ENCODE results near the gene NOL9.

Gene NOL9

DNA sequence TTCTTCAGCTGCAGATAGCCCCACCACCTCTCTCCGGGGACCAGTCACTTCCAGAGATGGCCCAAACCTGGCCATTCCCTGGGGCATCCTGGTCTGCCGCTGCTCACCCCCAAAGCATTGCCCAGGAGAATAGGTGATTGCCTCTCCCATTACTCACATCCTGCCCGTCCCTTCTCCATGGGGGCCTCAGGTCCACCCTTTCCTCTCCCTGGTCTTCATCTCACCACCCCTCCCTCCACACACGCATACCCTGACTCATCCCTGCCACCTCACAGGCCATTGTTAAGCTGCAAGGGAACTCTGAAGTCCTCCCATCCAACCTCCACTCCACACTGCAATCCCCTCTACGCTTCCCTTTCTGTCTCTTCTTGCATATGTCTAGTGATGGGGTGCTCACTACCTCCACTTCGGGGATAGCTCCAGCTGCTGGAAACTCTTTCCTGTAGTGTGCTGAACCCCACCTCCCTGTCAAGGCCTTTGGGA lies 62.8 kb downstream of the NOL9 start, which contains the start of gene PLEKHG5:
PLEKHG5 (minus strand) TSS at position 188 of the 483 bp plus-strand sequence. CDS start 14,096 bp downstream, outside the sequence.
- H3K27ac ChIP-seq (ENCODE audit: low read depth, low read length) = no peak within 1 kb of the TSS
- H3K27me3 ChIP-seq (ENCODE audit: control insufficient read depth, insufficient read depth, low read length) = no peaks in the 10 kb centered on the region
- no peaks in the 10 kb centered on the region for H3K4me1 ChIP-seq (ENCODE audit: control insufficient read depth, insufficient read depth, low read length)
- H3K4me3 ChIP-seq (ENCODE audit: low read length) = peak within 1 kb of the TSS; percentile 77
- H3K36me3 ChIP-seq (ENCODE audit: control insufficient read depth, insufficient read depth, low read length) = no peaks in the 10 kb centered on the region
- H3K9ac ChIP-seq (ENCODE audit: low read length) = no peak within 1 kb of the TSS

DNA sequence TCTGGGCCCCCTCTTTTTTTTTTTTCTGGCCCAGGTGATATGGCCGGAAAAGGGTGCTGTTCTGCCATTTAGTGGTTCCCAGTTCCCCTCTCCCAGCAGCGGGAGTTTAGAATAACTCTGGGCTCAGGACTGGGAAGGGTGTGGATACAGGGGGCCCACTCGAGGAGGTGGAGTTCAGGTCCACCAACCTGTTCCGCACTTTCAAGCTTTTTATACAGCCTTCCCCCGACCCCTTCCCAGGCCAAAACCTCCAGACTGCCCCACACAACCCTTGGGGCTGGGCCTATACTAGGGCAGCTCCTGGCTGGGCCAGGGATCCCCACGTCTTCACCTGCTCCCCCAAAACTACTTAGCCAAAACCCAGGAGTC lies 63.2 kb downstream of the NOL9 start:
- Histone ChIP-seq H3K4me1 (ENCODE audit: control insufficient read depth, insufficient read depth, low read length) (no peaks in the 10 kb centered on the region), H3K9ac (ENCODE audit: low read length) (no peak overlapping the region), H3K36me3 (ENCODE audit: control insufficient read depth, insufficient read depth, low read length) (no peaks in the 10 kb centered on the region), H3K27ac (ENCODE audit: low read depth, low read length) (no peak overlapping the region), H3K27me3 (ENCODE audit: control insufficient read depth, insufficient read depth, low read length) (peaks cover under 1% of the 10 kb centered on the region), H3K4me3 (ENCODE audit: low read length) (peak overlapping the region; percentile 77)

DNA sequence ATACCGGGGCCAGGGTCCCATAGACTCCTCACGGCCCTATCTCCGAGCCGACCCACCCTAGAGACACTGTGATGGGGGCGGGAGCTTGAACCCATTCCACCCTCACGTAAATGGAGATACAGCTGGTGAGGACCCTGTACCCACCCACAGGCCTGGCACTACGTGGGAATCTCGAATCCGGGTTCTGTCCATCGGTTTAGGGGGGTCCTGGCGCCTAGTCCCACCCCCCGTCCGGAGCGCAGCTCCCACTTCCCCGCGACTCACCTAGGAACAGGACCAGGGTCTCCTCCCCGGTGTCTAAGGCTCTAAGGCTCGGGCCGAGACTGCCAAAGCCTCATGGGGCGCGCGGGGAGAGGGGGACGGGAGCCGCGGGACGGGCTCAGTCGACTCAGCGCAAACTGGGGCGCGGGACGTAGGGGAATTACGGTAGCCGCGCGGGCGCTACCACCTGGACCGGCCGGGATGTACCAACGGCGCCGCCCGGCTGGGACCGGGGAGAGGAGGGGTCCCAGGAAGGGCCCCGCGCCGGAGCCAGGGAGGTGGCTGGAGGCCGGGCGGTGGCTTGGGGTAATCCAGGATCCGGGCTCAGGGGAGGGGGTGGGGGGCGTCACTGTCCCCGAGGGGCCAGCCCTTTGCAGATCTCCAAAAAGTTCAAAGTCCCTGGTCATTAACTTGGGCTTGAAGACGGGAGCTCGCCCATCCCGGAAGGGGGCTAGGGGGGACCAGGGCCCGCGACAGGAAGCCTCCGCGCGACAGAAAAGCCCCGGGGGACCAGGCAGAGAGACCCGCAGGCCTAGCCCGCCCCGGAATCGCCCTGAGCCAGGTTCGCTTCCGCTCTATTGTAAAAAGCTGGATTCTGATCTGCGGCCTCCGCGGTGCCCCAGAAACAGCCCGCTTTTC lies 63.9 kb downstream of the NOL9 start:
- no peak overlapping the region for H3K9ac ChIP-seq (ENCODE audit: low read length)
- H3K27ac ChIP-seq (ENCODE audit: low read depth, low read length) = no peak overlapping the region
- peaks cover 4% of the 10 kb centered on the region for H3K27me3 ChIP-seq (ENCODE audit: control insufficient read depth, insufficient read depth, low read length)
- no peaks in the 10 kb centered on the region for H3K36me3 ChIP-seq (ENCODE audit: control insufficient read depth, insufficient read depth, low read length)
- H3K4me1 ChIP-seq (ENCODE audit: control insufficient read depth, insufficient read depth, low read length) = no peaks in the 10 kb centered on the region
- H3K4me3 ChIP-seq (ENCODE audit: low read length) = peak overlapping the region; percentile 77

DNA sequence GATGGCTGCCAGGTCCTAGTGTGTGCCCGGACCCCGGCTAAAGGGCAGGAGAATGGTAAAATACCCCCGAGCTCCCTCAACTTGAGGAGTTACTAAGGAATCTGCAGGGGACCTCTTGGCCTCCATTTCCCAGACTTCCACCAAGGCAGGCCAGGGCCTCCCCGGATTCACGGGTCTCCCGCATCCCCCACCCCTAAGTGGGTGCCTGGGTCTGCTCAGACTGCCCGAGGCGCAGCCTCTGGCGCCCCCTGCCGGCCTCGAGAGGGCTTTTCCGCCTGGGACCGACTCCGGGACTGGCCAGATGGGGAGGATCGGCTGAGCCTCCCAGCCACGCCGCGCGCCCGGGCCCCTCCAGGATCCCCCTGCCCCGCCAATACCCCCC lies 64.5 kb downstream of the NOL9 start:
- no peak overlapping the region for H3K9ac ChIP-seq (ENCODE audit: low read length)
- H3K4me3 ChIP-seq (ENCODE audit: low read length) = peak overlapping the region; percentile 77
- H3K27ac ChIP-seq (ENCODE audit: low read depth, low read length) = no peak overlapping the region
- H3K36me3 ChIP-seq (ENCODE audit: control insufficient read depth, insufficient read depth, low read length) = no peaks in the 10 kb centered on the region
- H3K27me3 ChIP-seq (ENCODE audit: control insufficient read depth, insufficient read depth, low read length) = peaks cover 4% of the 10 kb centered on the region
- H3K4me1 ChIP-seq (ENCODE audit: control insufficient read depth, insufficient read depth, low read length) = no peaks in the 10 kb centered on the region

DNA sequence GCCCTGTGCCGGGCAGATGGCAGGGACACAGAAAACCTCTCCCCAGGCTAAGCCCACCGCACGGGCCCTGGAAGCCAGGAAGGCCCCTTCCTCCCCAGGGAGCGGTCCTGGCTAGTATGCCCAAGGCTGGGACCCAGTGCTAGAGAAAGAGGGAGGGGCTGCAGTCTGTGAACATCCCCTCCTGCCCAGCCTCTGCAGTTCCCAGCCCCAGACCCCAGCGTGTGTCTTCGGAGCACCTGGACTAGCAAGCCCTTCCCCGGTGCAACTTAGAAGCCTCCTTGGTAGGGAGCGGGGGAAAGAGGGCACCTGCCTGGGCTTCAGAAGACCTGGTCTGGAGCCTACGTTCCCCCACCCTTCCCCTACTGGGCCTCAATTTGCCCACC lies 64.9 kb downstream of the NOL9 start:
- Histone ChIP-seq H3K4me3 (ENCODE audit: low read length) (no peak overlapping the region), H3K36me3 (ENCODE audit: control insufficient read depth, insufficient read depth, low read length) (no peaks in the 10 kb centered on the region), H3K4me1 (ENCODE audit: control insufficient read depth, insufficient read depth, low read length) (no peaks in the 10 kb centered on the region), H3K9ac (ENCODE audit: low read length) (no peak overlapping the region), H3K27me3 (ENCODE audit: control insufficient read depth, insufficient read depth, low read length) (peaks cover 4% of the 10 kb centered on the region), H3K27ac (ENCODE audit: low read depth, low read length) (no peak overlapping the region)

DNA sequence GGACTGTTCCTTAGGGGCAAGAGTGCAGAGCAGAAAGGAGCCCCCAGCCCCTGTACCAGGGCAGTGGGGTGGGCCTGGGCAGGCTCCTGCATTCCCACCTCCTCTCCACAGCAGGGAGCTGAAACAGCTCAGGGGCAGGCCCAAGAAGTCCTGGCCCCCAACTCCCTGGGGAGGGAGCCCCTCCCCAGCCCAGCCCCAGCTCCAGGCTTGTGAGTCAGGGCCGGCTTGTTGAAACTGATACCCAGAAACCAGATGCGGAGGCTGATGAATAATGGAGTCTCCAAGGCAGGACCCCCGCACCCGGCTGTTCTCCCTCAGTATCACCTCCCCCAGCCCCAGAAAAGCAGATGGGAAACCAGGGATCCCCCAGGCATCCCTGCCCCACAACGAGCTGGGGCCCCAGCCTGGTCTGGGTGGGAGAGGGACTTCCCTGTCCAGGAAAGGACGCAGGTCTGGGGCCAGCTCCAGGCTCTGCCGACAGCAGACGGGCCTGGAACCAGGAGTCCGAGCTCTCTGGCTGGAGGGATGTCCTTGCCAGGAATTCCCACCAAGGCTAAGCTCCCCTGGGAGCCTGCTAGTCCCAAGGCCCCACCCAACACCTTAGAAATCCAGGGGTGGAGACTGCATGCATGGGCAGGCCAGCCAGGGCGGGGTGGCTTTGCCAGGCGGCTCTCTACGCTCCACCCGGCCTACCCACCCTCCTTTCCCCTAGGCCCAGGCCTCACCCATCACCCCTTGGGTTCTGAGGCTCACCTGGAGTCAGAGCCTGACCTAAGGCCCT lies 65.5 kb downstream of the NOL9 start:
- no peak overlapping the region for H3K27ac ChIP-seq (ENCODE audit: low read depth, low read length)

DNA sequence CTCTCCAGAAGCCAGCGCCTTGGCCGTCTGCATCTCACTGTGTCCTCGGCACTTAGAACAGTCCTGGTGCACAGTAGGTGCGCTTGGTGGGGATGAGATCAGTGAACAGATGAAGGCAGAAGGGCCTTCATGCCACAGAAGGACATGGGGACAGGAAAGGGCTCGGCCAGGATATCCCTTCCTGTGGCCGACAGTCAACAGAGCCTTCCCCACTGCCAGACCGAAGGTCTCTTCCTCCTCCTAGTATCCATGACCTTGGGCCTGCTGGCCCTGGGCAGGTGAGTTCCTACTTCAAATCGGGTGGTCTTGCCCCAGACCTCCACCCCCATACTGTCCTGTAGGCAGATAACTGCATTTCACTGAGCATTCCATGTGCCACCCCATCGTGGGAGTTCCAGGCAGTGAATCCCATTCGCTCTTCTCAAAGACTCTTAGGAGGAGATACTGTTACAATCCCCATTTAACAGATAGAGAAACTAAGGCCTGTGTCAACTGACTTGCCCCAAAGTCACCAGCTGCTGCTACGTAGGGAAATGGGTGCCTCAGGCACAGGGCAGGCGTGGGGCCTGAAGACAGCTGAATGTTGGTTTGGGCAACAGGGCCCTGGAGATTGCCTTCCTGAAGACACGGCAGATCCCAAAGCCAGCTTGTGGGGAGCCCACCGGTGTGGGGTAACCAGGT lies 66.4 kb downstream of the NOL9 start:
- no peaks in the 10 kb centered on the region for H3K4me1 ChIP-seq (ENCODE audit: control insufficient read depth, insufficient read depth, low read length)
- H3K36me3 ChIP-seq (ENCODE audit: control insufficient read depth, insufficient read depth, low read length) = no peaks in the 10 kb centered on the region
- H3K27ac ChIP-seq (ENCODE audit: low read depth, low read length) = no peak overlapping the region
- no peak overlapping the region for H3K4me3 ChIP-seq (ENCODE audit: low read length)
- peaks cover 4% of the 10 kb centered on the region for H3K27me3 ChIP-seq (ENCODE audit: control insufficient read depth, insufficient read depth, low read length)
- no peak overlapping the region for H3K9ac ChIP-seq (ENCODE audit: low read length)

More for the DNA sequence above, 65.5 kb downstream of the NOL9 start:
- H3K4me1 ChIP-seq (ENCODE audit: control insufficient read depth, insufficient read depth, low read length) = no peaks in the 10 kb centered on the region
- no peak overlapping the region for H3K9ac ChIP-seq (ENCODE audit: low read length)
- H3K27me3 ChIP-seq (ENCODE audit: control insufficient read depth, insufficient read depth, low read length) = peaks cover 4% of the 10 kb centered on the region
- H3K36me3 ChIP-seq (ENCODE audit: control insufficient read depth, insufficient read depth, low read length) = no peaks in the 10 kb centered on the region
- no peak overlapping the region for H3K4me3 ChIP-seq (ENCODE audit: low read length)

DNA sequence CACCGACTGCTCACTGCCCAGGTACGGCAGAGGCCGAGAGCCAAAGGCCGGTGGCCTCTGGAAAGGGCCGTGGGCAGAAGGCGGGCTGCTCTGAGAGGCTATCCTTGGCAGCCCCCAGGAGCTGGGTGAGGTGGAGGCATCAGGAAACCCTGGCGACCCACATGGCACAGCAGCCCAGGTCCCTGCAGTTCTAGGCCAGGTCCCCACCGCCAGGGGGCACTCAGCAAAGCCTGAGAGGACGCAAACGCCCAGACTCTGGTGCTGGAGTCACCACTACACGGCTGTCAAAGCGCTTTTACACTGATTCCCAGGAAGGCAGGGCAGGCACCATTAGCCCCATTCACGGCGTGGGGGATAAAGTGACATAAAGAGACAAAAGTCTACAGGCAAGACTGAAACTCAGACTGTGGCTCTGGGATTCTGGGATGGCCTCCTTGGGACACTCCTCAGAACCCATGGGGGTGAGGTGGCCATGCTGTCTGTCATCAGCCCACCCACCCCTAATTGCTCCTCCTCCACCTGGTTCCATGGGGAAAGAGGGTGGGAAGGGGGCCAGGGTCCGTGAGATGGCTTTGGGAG lies 67.8 kb downstream of the NOL9 start:
- H3K4me3 ChIP-seq (ENCODE audit: low read length) = peak overlapping the region; percentile 26
- H3K27ac ChIP-seq (ENCODE audit: low read depth, low read length) = no peak overlapping the region
- H3K4me1 ChIP-seq (ENCODE audit: control insufficient read depth, insufficient read depth, low read length) = no peaks in the 10 kb centered on the region
- peaks cover 4% of the 10 kb centered on the region for H3K27me3 ChIP-seq (ENCODE audit: control insufficient read depth, insufficient read depth, low read length)
- no peaks in the 10 kb centered on the region for H3K36me3 ChIP-seq (ENCODE audit: control insufficient read depth, insufficient read depth, low read length)
- H3K9ac ChIP-seq (ENCODE audit: low read length) = no peak overlapping the region

DNA sequence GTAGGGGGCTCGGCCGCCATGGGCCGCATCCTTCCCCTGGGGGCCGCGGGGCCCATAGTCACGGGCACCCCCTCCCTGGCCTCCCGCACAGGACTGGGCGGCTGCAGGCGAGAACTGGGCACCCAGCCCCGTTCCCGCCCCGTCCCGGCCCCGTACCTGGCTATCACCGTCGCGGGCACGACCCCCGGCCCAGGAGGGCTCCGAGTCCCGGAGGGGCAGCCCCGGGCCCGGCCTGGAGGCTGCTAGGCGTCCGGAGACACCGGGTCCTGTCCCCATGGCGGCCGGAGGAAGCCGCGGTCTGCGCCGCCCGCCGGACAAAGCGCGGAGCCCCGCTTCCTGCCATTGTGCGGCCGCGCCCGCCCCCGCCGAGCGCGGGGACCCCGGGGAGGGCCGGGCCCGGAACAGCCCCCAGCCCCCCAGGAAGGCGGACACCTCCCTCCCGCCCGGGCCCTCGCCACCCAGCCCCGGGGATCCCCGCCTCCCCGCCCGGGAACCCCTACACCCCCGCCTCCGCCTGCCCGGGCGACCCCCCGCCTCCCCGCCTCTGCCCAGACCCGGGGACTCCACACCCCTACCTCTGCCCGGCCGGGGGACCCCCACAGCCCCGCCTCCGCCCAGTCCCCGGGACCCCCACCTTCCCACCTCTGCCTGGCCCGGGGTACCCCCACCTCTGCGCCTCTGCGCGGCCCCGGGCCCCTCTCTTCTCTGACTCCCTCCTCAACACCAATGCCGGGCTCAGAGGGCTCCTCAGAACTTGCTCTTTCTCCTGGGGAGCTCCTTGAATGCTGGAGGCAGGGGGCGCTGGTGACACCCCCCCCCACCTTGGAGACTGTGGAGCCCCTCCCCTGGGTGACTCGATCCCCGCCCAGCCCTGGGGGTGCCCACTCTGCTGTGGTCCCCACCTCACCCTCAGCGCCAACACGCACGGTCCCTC lies 68.9 kb downstream of the NOL9 start:
- Histone ChIP-seq H3K27me3 (ENCODE audit: control insufficient read depth, insufficient read depth, low read length) (peaks cover 4% of the 10 kb centered on the region), H3K36me3 (ENCODE audit: control insufficient read depth, insufficient read depth, low read length) (no peaks in the 10 kb centered on the region), H3K4me1 (ENCODE audit: control insufficient read depth, insufficient read depth, low read length) (no peaks in the 10 kb centered on the region), H3K27ac (ENCODE audit: low read depth, low read length) (no peak overlapping the region), H3K9ac (ENCODE audit: low read length) (no peak overlapping the region), H3K4me3 (ENCODE audit: low read length) (peak overlapping the region; percentile 15)

DNA sequence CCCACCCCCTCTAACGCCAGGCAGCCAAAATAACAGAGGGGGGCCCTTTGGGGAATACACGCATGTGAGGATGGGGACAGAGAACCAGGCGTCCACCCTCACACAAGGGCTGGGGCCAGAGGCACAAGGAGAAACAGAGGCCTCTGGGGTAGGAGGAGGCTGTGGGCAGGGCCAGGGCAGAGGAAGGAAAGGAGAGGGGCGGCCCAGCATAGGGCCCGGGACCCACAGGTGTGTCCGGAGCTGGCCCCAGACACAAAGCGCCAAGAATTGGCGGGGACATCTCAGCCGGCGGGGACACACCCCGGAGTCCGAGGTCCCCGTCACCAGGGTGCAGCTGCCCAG lies 69.5 kb downstream of the NOL9 start:
- Histone ChIP-seq H3K9ac (ENCODE audit: low read length) (no peak overlapping the region), H3K36me3 (ENCODE audit: control insufficient read depth, insufficient read depth, low read length) (no peaks in the 10 kb centered on the region), H3K27me3 (ENCODE audit: control insufficient read depth, insufficient read depth, low read length) (peaks cover 4% of the 10 kb centered on the region), H3K4me1 (ENCODE audit: control insufficient read depth, insufficient read depth, low read length) (no peaks in the 10 kb centered on the region), H3K4me3 (ENCODE audit: low read length) (peak overlapping the region; percentile 15), H3K27ac (ENCODE audit: low read depth, low read length) (no peak overlapping the region)

DNA sequence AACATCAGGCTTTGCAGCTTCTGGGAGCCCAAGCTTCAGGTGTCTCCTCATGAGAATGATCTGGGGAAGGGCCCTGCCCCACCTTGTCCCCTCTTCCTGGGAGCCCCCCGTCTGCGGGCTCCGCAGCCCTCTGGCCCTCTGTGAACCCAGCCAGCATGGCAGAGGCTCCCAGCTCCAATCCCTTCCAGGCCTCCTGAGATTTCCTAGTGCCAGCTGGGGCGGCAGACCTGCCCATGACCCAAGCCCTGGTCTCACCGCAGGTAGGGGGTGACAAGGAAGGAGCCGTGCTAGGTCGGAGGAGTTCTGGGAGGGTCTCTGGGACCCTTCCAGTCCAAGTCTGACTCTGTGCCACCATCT lies 70.6 kb downstream of the NOL9 start:
- Histone ChIP-seq H3K4me1 (ENCODE audit: control insufficient read depth, insufficient read depth, low read length) (no peaks in the 10 kb centered on the region), H3K36me3 (ENCODE audit: control insufficient read depth, insufficient read depth, low read length) (no peaks in the 10 kb centered on the region), H3K9ac (ENCODE audit: low read length) (no peak overlapping the region), H3K27ac (ENCODE audit: low read depth, low read length) (no peak overlapping the region), H3K4me3 (ENCODE audit: low read length) (no peak overlapping the region), H3K27me3 (ENCODE audit: control insufficient read depth, insufficient read depth, low read length) (peaks cover 4% of the 10 kb centered on the region)
